Psoas muscle (tissue), 8 donors: ENCODE measurements around the gene ELMO2. TPM values are rescaled to one million over a fixed set of nuclear protein-coding genes. Genes with fewer than 3 reads are reported as not detected.

Experiments used
- ATAC-seq, 4 donors: fragments of 200-7000 bp; cut with Tn5 transposase; one replicate each; pipeline ENCODE4 v1.9.1; 2020; ENCODE audit warnings: moderate library complexity in 3 of 4, mild to moderate bottlenecking in 2 of 4
- DNase-seq, 2 donors: peaks; one replicate each; pipeline ENCODE4 v3.0.0-alpha.2; 2020
- H3K27ac ChIP-seq: fragments of 200-600 bp; one replicate; pipeline ENCODE4 v1.8.0; 2022
- H3K27me3 ChIP-seq, 3 donors: fragments of 200-600 bp in 1 of 3; one replicate each; pipeline versions ENCODE4 v1.6.1 to v1.8.0; 2013 to 2022; ENCODE audit warnings: low read length in 2 of 3, mild to moderate bottlenecking in 2 of 3, moderate library complexity in 1 of 3; ENCODE audit not compliant: insufficient read depth in 3 of 3
- H3K36me3 ChIP-seq, 2 donors: fragments of 200-600 bp in 1 of 2; one replicate each; pipeline versions ENCODE4 v1.6.1 to v1.8.0; 2013 to 2022; ENCODE audit warnings: low read depth in 1 of 2, mild to moderate bottlenecking in 1 of 2, moderate library complexity in 1 of 2; ENCODE audit not compliant: insufficient read depth in 1 of 2
- H3K4me1 ChIP-seq: fragments of 200-600 bp; one replicate; pipeline ENCODE4 v1.8.0; 2022
- H3K4me3 ChIP-seq: fragments of 200-600 bp; one replicate; pipeline ENCODE4 v1.8.0; 2022; ENCODE audit warnings: mild to moderate bottlenecking
- H3K9me3 ChIP-seq: fragments of 200-600 bp; one replicate; pipeline ENCODE4 v1.8.0; 2022
- CTCF ChIP-seq: fragments of 200-600 bp; IDR thresholded peaks from one replicate; pipeline ENCODE4 v1.8.0; 2022; ENCODE audit warnings: antibody characterized with exemption
- WGBS, 3 donors: extraction: QIAGEN DNeasy Blood & Tissue Kit; methylation state at CpG; one replicate each; pipeline versions ENCODE4 v1.1.6 to v1.1.7; 2013; 5-methylcytosine and 5-hydroxymethylcytosine counted together
- intact Hi-C, 2 donors: fragments of 100-400 bp; cut with DNase I; formaldehyde crosslinking; loops; one replicate each; pipeline versions ENCODE4 v1.11.0 to v1.14.2; 2022
- polyA plus RNA-seq, 3 donors: library from polyadenylated mRNA; stranded (reverse); fragments of 200-250 nt; gene quantifications; one replicate each; pipeline ENCODE4 v1.2.3, GENCODE V29; 2013
- total RNA-seq, 4 donors: library from RNA; stranded (reverse); fragmentation: NEBNext Ultra II Directional in 2 of 4; extraction: Animal tissue kit (Norgen Biotek cat#: 25700) in 2 of 4; gene quantifications; one replicate each; pipeline versions ENCODE4 v1.2.1 to v1.2.4, GENCODE V29; 2021 to 2023
- donor health status: healthy with polysubstance abuse.
- donor health status: DM: no; HTN: no; CAD: no; lungs with moderate emphysema.
- donor health status: Bipolar disorder and iron deficiency.
- donor health status: healthy.
- donor health status: DM: yes; HTN: yes; CAD: no.
- donor health status: DM: no; HTN: no; CAD: no.
- donor health status: DM: no; HTN: no; CAD: no.
- donor health status: DM: yes; HTN: yes; CAD: no.

Gene ELMO2
- total and polyA plus RNA-seq, 7 donors: 21.2 to 60.7 (median 40.3) TPM

GRCh38 chr20:46368902-46369268, 37.5 kb downstream of the ELMO2 start:
- Histone ChIP-seq H3K9me3 (no peaks in the 10 kb centered on the region), H3K4me1 (peaks cover 12% of the 10 kb centered on the region), H3K4me3 (no peak overlapping the region), H3K27ac (no peak overlapping the region), H3K27me3 (no peaks in the 10 kb centered on the region), H3K36me3 (peaks cover 16 to 86% of the 10 kb centered on the region in 2 donors)
- intact Hi-C loops: loop anchor here in 1 of 2 donors (5.0 kb wide), 1 partner anchor 33 kb away; no protein-coding TSS in a partner anchor
- ATAC-seq (no peak), DNase-seq (no peak)
- no peak for TF ChIP-seq CTCF
- WGBS, 3 donors: 82 to 89% (median 83%) methylated on average over 5 of the region's 5 CpGs

- Histone ChIP-seq H3K4me3 (no peak overlapping the region), H3K9me3 (no peaks in the 10 kb centered on the region), H3K36me3 (peaks cover 11 to 80% of the 10 kb centered on the region in 2 donors), H3K4me1 (peaks cover 16% of the 10 kb centered on the region), H3K27ac (peak overlapping the region; percentile 32), H3K27me3 (no peaks in the 10 kb centered on the region)
- no peak for TF ChIP-seq CTCF
- 90 to 95% (median 91%) methylated on average over 6 of the region's 6 CpGs for WGBS, 3 donors
- ATAC-seq (no peak), DNase-seq (no peak)
- intact Hi-C loops: loop anchor here in 1 of 2 donors (5.0 kb wide), 1 partner anchor 34 kb away; no protein-coding TSS in a partner anchor
Measured at GRCh38 chr20:46367967-46368901, 38.2 kb downstream of the ELMO2 start.

DNA sequence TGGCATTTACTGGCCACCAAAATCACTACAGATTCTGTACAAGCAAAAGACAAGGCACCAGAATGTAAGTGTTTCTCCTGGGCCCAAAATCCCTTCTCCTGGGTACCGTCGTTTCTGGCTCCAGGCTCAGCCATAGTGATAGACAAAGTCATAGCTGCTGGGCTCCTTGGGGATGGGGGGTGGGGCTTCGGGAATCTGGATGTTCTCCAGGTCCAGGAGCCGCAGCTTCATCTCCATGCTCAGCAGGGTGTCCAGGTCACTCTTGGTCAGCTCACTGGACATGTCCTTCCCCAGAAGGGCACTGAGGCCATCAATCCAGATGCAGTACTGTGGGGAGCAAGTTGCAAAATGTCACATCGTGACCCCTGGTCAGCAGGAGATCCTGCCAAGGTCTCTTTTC, 39.2 kb downstream of the ELMO2 start:
- peaks cover 11 to 74% of the 10 kb centered on the region in 2 donors for H3K36me3 ChIP-seq

DNA sequence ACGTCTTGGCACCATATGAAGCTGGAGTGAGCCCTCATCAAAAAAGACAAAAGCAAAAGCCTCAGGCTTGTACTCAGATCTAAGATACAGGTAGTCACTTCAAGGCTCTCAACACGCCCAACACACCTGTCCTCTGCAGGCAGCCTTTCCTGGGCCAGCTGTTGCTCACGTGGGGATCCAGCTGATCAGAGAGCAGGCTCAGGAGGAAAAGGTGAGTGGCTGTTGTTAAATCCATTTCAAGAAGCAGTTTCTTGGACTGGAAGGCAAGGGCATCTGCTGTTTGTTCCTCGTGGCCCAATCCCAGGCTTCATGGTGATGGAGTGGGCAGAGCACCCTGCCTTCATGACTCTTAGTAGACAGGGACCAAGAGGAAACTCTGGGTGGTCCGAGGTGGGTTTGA, 39.6 kb downstream of the ELMO2 start:
- no peak overlapping the region for H3K27ac ChIP-seq
- intact Hi-C loops: loop anchor here in 1 of 2 donors (5.0 kb wide), 1 partner anchor 35 kb away; no protein-coding TSS in a partner anchor
- no peaks in the 10 kb centered on the region for H3K9me3 ChIP-seq
- ATAC-seq (no peak), DNase-seq (no peak)
- H3K36me3 ChIP-seq: peaks cover 11 to 71% of the 10 kb centered on the region in 2 donors
- no peaks in the 10 kb centered on the region for H3K27me3 ChIP-seq
- WGBS, 3 donors: 73 to 95% (median 89%) methylated on average over 5 of the region's 5 CpGs
- peaks cover 30% of the 10 kb centered on the region for H3K4me1 ChIP-seq
- no peak for TF ChIP-seq CTCF
- H3K4me3 ChIP-seq: no peak overlapping the region

More for the DNA sequence above, 39.2 kb downstream of the ELMO2 start:
- Histone ChIP-seq H3K4me1 (peaks cover 26% of the 10 kb centered on the region), H3K27me3 (no peaks in the 10 kb centered on the region), H3K27ac (no peak overlapping the region), H3K9me3 (no peaks in the 10 kb centered on the region), H3K4me3 (no peak overlapping the region)
- no peak for DNase-seq
- intact Hi-C loops: loop anchor here in 1 of 2 donors (5.0 kb wide), 1 partner anchor 35 kb away; no protein-coding TSS in a partner anchor
- ATAC-seq: no peak
- no peak for TF ChIP-seq CTCF
- WGBS, 3 donors: 62 to 74% (median 72%) methylated on average over 5 of the region's 5 CpGs
